Vagina (tissue), 2 donors: ENCODE data around the gene PEX26. TPM values are rescaled to one million over a fixed set of nuclear protein-coding genes. Genes with fewer than 3 reads are reported as not detected.
"Not testable (repeated sequence)": the region's sequence is repeated elsewhere in the genome, so short reads cannot be mapped to it uniquely, and the experiment has no call there.

Experiments
- DNase-seq, 2 donors: peaks; one replicate each; pipeline ENCODE4 v3.0.0-alpha.2; 2017; ENCODE audit errors: extremely low spot score in 2 of 2
- H3K27ac ChIP-seq: fragments of 200-600 bp; sonication (generic); one replicate; pipeline ENCODE4 v1.5.1; 2019
- H3K27me3 ChIP-seq: fragments of 200-600 bp; sonication (generic); one replicate; pipeline ENCODE4 v1.5.1; 2019
- H3K36me3 ChIP-seq, 2 donors: fragments of 200-600 bp; sonication (generic); one replicate each; pipeline ENCODE4 v1.5.1; 2017 to 2019
- H3K4me1 ChIP-seq: fragments of 200-600 bp; sonication (generic); one replicate; pipeline ENCODE4 v1.5.1; 2019
- H3K4me3 ChIP-seq, 2 donors: fragments of 200-600 bp; sonication (generic); 1 replicate in 1 of 2; 2 replicates in 1 of 2; pipeline ENCODE4 v1.5.1; 2016 to 2019
- H3K9me3 ChIP-seq: fragments of 200-600 bp; sonication (generic); one replicate; pipeline ENCODE4 v1.5.1; 2019
- POLR2A ChIP-seq, 2 donors: fragments of 450-650 bp; IDR thresholded peaks; one replicate each; pipeline ENCODE4 v1.6.1; 2017; ENCODE audit warnings: antibody characterized with exemption in 2 of 2, mild to moderate bottlenecking in 2 of 2, moderate library complexity in 2 of 2
- POLR2AphosphoS5 ChIP-seq, 2 donors: sonication (generic); formaldehyde crosslinking; IDR thresholded peaks; one replicate each; pipeline ENCODE4 v1.9.0; 2017; ENCODE audit warnings: antibody characterized with exemption in 2 of 2, mild to moderate bottlenecking in 2 of 2, low read depth in 1 of 2; ENCODE audit not compliant: insufficient read depth in 1 of 2
- intact Hi-C: fragments of 100-400 bp; cut with DNase I; formaldehyde crosslinking; loops from one replicate; pipeline ENCODE4 v1.15.1; 2023
- total RNA-seq: library from RNA; depleted of rRNA; stranded (reverse); fragments of >200 nt; gene quantifications from one replicate; pipeline ENCODE4 v1.2.3, GENCODE V29; 2016
- TF ChIP-seq, protein P1 (sequence below), 3 experiments: fragments of 450-650 bp in 2 of 3; fragments of 200-600 bp in 1 of 3; sonication (generic) in 1 of 3; IDR thresholded peaks; one replicate each; pipeline ENCODE4 v1.5.1; 2017 to 2019; ENCODE audit warnings: antibody characterized with exemption in 3 of 3, mild to moderate bottlenecking in 2 of 3, moderate library complexity in 2 of 3

PEX26 gene
- total RNA-seq, 1 donor from 2014 or later: 25.5 TPM

DNA sequence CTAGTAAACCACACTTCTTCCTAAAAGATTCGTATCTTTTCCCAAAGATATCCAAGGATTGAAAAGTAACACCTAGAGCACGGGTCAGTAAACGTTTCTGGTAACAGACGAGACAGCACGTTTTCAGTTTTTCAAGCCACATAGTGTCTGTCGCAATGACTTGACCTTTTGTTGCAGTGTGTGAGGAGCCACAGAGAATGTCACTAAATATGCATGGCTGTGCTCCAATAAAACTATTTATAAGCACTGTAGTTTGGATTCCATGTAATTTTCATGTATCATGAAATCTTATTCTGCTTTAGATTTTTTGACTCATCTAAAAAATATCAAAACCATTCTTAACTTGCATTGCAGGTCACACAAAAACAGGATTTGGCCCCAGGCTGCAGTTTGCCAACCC, 35.1 kb upstream of the PEX26 start:
- Histone ChIP-seq H3K36me3 (no peaks in the 10 kb centered on the region), H3K4me3 (no peak overlapping the region), H3K27ac (no peak overlapping the region), H3K4me1 (no peaks in the 10 kb centered on the region), H3K27me3 (no peaks in the 10 kb centered on the region), H3K9me3 (no peaks in the 10 kb centered on the region)
- intact Hi-C loops: no loop called here
- DNase-seq: no peak
- no peak for TF ChIP-seq POLR2A (IDR thresholded peaks at IDR 0.05)
- TF ChIP-seq POLR2AphosphoS5 (IDR thresholded peaks at IDR 0.05; ENCODE audit: insufficient read depth in 1 of 2, low read depth in 1 of 2): no peak
- TF ChIP-seq, protein P1, sequence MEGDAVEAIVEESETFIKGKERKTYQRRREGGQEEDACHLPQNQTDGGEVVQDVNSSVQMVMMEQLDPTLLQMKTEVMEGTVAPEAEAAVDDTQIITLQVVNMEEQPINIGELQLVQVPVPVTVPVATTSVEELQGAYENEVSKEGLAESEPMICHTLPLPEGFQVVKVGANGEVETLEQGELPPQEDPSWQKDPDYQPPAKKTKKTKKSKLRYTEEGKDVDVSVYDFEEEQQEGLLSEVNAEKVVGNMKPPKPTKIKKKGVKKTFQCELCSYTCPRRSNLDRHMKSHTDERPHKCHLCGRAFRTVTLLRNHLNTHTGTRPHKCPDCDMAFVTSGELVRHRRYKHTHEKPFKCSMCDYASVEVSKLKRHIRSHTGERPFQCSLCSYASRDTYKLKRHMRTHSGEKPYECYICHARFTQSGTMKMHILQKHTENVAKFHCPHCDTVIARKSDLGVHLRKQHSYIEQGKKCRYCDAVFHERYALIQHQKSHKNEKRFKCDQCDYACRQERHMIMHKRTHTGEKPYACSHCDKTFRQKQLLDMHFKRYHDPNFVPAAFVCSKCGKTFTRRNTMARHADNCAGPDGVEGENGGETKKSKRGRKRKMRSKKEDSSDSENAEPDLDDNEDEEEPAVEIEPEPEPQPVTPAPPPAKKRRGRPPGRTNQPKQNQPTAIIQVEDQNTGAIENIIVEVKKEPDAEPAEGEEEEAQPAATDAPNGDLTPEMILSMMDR (IDR thresholded peaks at IDR 0.05): no peak

DNA sequence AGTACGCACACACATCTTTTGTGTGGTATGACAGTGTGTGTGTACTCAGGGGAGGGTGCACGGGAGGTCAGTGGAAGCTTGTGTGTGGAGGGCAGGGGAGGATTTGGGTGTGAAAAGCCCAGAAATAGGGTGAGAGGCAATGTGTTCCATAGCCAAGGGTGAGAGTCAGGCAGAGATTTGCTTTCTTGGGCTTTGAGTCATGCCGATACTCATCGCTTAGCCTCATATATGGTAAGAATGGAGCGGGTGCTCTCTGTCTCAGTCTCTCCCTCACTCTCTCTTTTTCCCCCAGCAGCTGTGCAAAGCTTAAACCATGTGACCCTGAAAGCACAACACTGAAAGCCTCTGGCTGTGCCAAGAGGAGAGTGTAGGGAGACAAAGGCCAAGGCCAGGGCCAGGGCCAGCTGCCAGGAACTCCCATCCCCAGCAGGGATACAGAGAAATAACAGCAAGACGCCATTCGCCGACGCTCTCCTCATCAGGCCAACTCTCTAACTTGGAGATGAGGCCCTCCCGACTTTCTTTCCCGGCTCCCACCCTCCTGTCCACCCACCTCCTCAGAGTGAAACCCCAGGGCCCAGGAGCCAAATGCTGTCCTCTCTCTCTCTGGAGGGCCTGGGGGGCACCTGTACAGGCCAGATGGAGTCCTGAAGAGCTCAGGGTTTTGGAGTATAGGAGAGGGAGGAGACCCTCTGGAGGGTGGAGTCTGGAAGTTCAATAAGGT, 33.1 kb upstream of the PEX26 start:
- Histone ChIP-seq H3K36me3 (no peaks in the 10 kb centered on the region), H3K4me1 (peaks cover 4% of the 10 kb centered on the region), H3K27me3 (no peaks in the 10 kb centered on the region), H3K9me3 (no peaks in the 10 kb centered on the region), H3K27ac (peak overlapping the region; percentile 53), H3K4me3 (no peak overlapping the region)
- no peak for DNase-seq
- no peak for TF ChIP-seq POLR2A (IDR thresholded peaks at IDR 0.05)
- TF ChIP-seq POLR2AphosphoS5 (IDR thresholded peaks at IDR 0.05; ENCODE audit: insufficient read depth in 1 of 2, low read depth in 1 of 2): peak in 1 of 2 donors; percentile 42
- intact Hi-C loops: no loop called here

DNA sequence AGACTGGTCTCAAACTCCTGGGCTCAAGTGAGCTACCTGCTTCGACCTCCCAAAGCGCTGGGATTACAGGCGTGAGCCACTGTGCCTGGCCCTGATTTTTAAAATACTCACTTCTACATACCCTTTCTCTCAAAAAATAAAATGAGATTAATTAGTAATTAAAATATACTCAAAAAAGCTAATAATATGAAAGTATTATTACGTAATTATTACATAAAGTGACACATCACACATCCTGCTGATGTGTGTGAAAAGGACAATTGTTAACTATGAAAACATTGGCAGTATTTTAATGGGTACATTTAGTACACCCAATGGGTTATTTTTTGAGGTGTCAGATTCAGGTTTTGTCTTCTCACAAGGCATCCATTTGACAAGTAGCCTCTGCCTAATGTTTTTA, 32.0 kb upstream of the PEX26 start:
- TF ChIP-seq POLR2A (IDR thresholded peaks at IDR 0.05) (no peak), POLR2AphosphoS5 (IDR thresholded peaks at IDR 0.05; ENCODE audit: insufficient read depth in 1 of 2, low read depth in 1 of 2) (no peak)
- TF ChIP-seq, protein P1 (IDR thresholded peaks at IDR 0.05): no peak
- Histone ChIP-seq H3K36me3 (no peaks in the 10 kb centered on the region), H3K4me3 (no peak overlapping the region), H3K9me3 (no peaks in the 10 kb centered on the region), H3K4me1 (peaks cover 11% of the 10 kb centered on the region), H3K27ac (no peak overlapping the region), H3K27me3 (no peaks in the 10 kb centered on the region)
- intact Hi-C loops: no loop called here
- DNase-seq: no peak

DNA sequence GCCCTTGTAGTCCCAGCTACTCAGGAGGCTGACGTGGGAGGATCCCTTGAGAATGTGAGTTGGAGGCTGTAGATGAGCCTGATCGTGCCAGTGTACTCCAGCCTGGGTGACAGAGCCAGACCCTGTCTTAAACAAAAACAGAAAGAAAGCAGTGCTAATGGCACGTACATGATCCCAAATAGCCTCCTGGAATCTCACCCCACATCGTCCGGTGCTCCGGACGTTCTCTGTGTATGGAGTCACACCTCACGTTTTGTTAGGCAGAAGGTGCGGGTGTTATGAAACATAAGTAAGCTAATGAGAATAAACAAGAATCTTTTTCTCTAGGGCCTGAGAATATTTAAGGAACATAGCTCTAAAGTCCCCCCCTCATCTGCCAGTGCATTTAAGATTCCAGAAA, 29.7 kb upstream of the PEX26 start:
- H3K4me3 ChIP-seq: no peak overlapping the region
- peak overlapping the region; percentile 5 for H3K27ac ChIP-seq
- intact Hi-C loops: no loop called here
- H3K9me3 ChIP-seq: no peaks in the 10 kb centered on the region
- no peak for TF ChIP-seq POLR2AphosphoS5 (IDR thresholded peaks at IDR 0.05; ENCODE audit: insufficient read depth in 1 of 2, low read depth in 1 of 2)
- TF ChIP-seq, protein P1 (IDR thresholded peaks at IDR 0.05): no peak
- TF ChIP-seq POLR2A (IDR thresholded peaks at IDR 0.05): no peak
- no peak for DNase-seq
- H3K4me1 ChIP-seq: peaks cover 11% of the 10 kb centered on the region
- H3K36me3 ChIP-seq: no peaks in the 10 kb centered on the region
- H3K27me3 ChIP-seq: no peaks in the 10 kb centered on the region

DNA sequence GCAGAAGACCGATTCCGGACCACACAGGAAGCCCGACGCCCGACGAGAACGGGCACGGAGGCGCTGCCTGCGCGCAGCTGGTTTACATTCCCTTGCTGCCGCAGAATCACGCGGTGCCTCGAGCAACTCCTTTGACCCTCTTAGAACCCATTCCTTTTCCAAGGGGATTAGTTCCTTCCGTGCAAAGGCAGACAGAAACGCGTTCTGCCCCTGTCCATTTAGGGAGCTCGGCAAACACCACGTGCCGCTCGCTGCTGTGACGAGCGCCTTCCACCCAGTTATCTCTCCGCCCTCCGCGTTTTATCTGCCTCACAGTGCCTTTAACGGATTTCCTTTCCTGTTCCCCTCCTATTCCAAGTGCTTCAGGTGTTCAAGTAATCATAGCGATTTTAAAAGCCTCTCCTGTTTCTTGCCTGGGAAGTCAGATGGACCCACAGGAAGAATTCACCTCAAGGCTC, 29.3 kb upstream of the PEX26 start:
- DNase-seq: no peak

DNA sequence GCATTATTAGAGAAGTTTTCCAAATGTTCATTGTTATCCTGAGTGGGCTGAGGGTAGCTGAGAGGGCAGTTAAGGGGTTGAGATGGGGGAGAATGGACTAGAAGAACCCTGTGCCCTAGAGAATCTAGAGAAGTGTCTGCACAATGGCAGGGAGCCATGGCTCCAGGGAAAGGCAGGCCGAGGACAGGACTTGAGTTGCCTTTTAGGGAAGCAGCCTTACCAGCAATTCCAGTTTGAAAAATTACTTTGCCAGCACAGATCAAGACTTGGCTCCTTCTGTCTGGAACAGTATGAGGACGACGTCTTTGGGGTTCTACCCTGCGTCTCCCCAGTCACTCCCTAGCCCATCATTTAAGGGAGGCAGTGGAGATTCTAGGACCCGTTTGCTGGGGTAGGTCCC, 27.7 kb upstream of the PEX26 start:
- intact Hi-C loops: no loop called here
- DNase-seq: no peak
- H3K27ac ChIP-seq: peak overlapping the region; percentile 12
- no peak overlapping the region for H3K4me3 ChIP-seq
- TF ChIP-seq POLR2A (IDR thresholded peaks at IDR 0.05) (no peak), POLR2AphosphoS5 (IDR thresholded peaks at IDR 0.05; ENCODE audit: insufficient read depth in 1 of 2, low read depth in 1 of 2) (peak in 1 of 2 donors; percentile 47)
- H3K27me3 ChIP-seq: no peaks in the 10 kb centered on the region
- no peaks in the 10 kb centered on the region for H3K9me3 ChIP-seq
- peaks cover 11% of the 10 kb centered on the region for H3K4me1 ChIP-seq
- H3K36me3 ChIP-seq: no peaks in the 10 kb centered on the region

More for the DNA sequence above, 29.3 kb upstream of the PEX26 start:
- Histone ChIP-seq H3K4me3 (no peak overlapping the region), H3K36me3 (no peaks in the 10 kb centered on the region), H3K9me3 (no peaks in the 10 kb centered on the region), H3K27me3 (no peaks in the 10 kb centered on the region), H3K27ac (peak overlapping the region; percentile 15), H3K4me1 (peaks cover 11% of the 10 kb centered on the region)
- intact Hi-C loops: no loop called here
- TF ChIP-seq POLR2AphosphoS5 (IDR thresholded peaks at IDR 0.05; ENCODE audit: insufficient read depth in 1 of 2, low read depth in 1 of 2) (peak in 1 of 2 donors; percentile 25), POLR2A (IDR thresholded peaks at IDR 0.05) (no peak)

DNA sequence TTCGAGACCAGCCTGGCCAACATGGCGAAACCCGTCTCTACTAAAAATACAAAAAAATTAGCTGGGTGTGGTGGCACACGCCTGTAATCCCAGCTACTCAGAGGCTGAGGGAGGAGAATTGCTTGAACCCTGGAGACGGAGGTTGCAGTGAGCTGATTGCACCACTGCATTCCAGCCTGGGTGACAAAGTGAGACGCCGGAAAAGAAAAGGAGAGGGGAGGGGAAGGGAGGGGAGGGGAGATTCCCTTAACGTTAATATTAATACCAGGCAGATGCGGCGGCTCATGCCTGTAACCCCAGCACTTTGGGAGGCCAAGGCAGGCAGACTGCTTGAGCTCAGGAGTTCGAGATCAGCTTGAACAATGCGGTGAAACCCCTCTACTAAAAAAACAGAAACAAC, 26.7 kb upstream of the PEX26 start:
- DNase-seq: not testable (repeated sequence)

DNA sequence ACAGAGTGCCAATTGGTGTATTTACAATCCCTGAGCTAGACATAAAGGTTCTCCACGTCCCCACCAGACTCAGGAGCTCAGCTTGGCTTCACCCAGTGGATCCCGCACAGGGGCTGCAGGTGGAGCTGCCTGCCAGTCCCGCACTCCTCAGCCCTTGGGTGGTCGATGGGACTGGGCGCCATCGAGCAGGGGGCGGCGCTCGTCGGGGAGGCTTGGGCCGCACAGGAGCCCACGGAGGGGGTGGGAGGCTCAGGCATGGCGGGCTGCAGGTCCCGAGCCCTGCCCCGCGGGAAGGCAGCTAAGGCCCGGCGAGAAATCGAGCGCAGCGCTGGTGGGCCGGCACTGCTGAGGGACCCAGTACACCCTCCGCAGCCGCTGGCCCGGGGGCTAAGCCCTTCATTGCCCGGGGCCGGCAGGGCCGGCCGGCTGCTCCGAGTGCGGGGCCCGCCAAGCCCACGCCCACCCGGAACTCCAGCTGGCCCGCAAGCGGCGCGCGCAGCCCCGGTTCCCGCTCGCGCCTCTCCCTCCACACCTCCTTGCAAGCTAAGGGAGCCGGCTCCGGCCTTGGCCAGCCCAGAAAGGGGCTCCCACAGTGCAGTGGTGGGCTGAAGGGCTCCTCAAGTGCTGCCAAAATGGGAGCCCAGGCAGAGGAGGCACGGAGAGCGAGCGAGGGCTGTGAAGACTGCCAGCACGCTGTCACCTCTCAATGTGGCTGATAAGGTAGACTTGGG, 24.4 kb upstream of the PEX26 start:
- peaks cover 42% of the 10 kb centered on the region for H3K4me1 ChIP-seq
- H3K27ac ChIP-seq, H3K4me3 ChIP-seq, H3K27me3 ChIP-seq, H3K36me3 ChIP-seq, H3K9me3 ChIP-seq, DNase-seq, intact Hi-C loops: not testable (repeated sequence)

More for the DNA sequence above, 26.7 kb upstream of the PEX26 start:
- H3K4me3 ChIP-seq, H3K36me3 ChIP-seq, intact Hi-C loops, H3K27me3 ChIP-seq, H3K9me3 ChIP-seq: not testable (repeated sequence)
- H3K4me1 ChIP-seq: peaks cover 20% of the 10 kb centered on the region
- peak overlapping the region; percentile 12 for H3K27ac ChIP-seq
